Measurements from ENCODE around the gene TTC29. TPM values are rescaled to one million over a fixed set of nuclear protein-coding genes. Genes with fewer than 3 reads are reported as not detected.
"Not testable (repeated sequence)": the region's sequence is repeated elsewhere in the genome, so short reads cannot be mapped to it uniquely, and the experiment has no call there.

The TTC29 gene
- total and polyA plus RNA-seq, 12 donors = not detected

- H3K27me3 ChIP-seq = no peaks in the 10 kb centered on the region
- no peaks in the 10 kb centered on the region for H3K4me1 ChIP-seq (replicated peaks in 1 of 2)
- no peaks in the 10 kb centered on the region for H3K36me3 ChIP-seq (replicated peaks in 1 of 2)
- no peak for DNase-seq
- no peak overlapping the region for H3K4me3 ChIP-seq
- WGBS, 4 donors = 58 to 68% (median 63%) methylated on average over 2 of the region's 2 CpGs
- TF ChIP-seq CTCF (IDR thresholded peaks at IDR 0.05) (no peak), POLR2A (IDR thresholded peaks at IDR 0.05) (no peak)
- intact Hi-C loops (cut with DNase I) = no loop called here
- no peak overlapping the region for H3K27ac ChIP-seq
- no peaks in the 10 kb centered on the region for H3K9me3 ChIP-seq (replicated peaks in 1 of 3)
Measured at GRCh38 chr4:146674829-146675570, 270.7 kb downstream of the TTC29 start.

GRCh38 chr4:146663968-146664311, 281.7 kb downstream of the TTC29 start:
- 53 to 62% (median 57%) methylated on average over 5 to 6 of the region's 6 CpGs for WGBS, 4 donors
- H3K4me1 ChIP-seq (replicated peaks in 1 of 2); H3K36me3 ChIP-seq (replicated peaks in 1 of 2); H3K27ac ChIP-seq; H3K4me3 ChIP-seq; H3K9me3 ChIP-seq (replicated peaks in 1 of 3); DNase-seq; H3K27me3 ChIP-seq; intact Hi-C loops (cut with DNase I): not testable (repeated sequence)

- TF ChIP-seq POLR2A (IDR thresholded peaks at IDR 0.05) (no peak), CTCF (IDR thresholded peaks at IDR 0.05) (no peak)
- intact Hi-C loops (cut with DNase I) = no loop called here
- no peak overlapping the region for H3K27ac ChIP-seq
- no peak overlapping the region for H3K4me3 ChIP-seq
- 50 to 63% (median 51%) methylated on average over 4 of the region's 4 CpGs for WGBS, 4 donors
- no peaks in the 10 kb centered on the region for H3K36me3 ChIP-seq (replicated peaks in 1 of 2)
- H3K9me3 ChIP-seq (replicated peaks in 1 of 3) = no peaks in the 10 kb centered on the region
- H3K27me3 ChIP-seq = peaks cover 2% of the 10 kb centered on the region
- H3K4me1 ChIP-seq (replicated peaks in 1 of 2) = no peaks in the 10 kb centered on the region
- no peak for DNase-seq
Measured at GRCh38 chr4:146661367-146661766, 284.3 kb downstream of the TTC29 start.
